Retinal pigment epithelial cell (primary cell): Measurements from ENCODE around the gene TNIK.
A peak's percentile ranks its signal among the peaks of the same experiment; 100 is the strongest.

Experiments used
- DNase-seq: peaks from one replicate; pipeline ENCODE4 v3.0.0-alpha.2; 2010; ENCODE audit warnings: low read depth
- H3K4me3 ChIP-seq: 2 replicates; pipeline ENCODE4 v1.5.1; 2011; ENCODE audit warnings: mild to moderate bottlenecking, low read length, control low read depth, moderate library complexity
- TF ChIP-seq, protein P1 (sequence below): conservative IDR thresholded peaks from 2 replicates; pipeline ENCODE4 v1.5.1; 2011; ENCODE audit warnings: low read depth, low read length, control low read depth, inconsistent platforms

Gene TNIK

DNA sequence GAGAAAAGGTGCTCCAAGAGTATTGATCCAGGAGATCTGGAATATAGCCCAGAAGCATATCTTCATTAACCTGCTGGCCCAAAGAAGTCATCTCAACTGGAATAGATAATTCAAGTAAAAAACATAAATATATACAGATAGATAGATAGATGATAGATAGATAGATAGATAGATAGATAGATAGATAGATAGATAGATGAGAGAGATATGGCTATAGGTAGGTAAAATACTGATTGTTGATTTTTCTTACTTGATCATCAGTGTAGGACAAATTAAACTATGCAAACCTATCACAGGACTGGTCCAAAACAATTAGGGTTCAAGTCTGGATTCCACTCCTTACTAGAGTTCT lies 83.6 kb downstream of the TNIK start:
- TF ChIP-seq, protein P1, sequence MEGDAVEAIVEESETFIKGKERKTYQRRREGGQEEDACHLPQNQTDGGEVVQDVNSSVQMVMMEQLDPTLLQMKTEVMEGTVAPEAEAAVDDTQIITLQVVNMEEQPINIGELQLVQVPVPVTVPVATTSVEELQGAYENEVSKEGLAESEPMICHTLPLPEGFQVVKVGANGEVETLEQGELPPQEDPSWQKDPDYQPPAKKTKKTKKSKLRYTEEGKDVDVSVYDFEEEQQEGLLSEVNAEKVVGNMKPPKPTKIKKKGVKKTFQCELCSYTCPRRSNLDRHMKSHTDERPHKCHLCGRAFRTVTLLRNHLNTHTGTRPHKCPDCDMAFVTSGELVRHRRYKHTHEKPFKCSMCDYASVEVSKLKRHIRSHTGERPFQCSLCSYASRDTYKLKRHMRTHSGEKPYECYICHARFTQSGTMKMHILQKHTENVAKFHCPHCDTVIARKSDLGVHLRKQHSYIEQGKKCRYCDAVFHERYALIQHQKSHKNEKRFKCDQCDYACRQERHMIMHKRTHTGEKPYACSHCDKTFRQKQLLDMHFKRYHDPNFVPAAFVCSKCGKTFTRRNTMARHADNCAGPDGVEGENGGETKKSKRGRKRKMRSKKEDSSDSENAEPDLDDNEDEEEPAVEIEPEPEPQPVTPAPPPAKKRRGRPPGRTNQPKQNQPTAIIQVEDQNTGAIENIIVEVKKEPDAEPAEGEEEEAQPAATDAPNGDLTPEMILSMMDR: no peak
- no peak for DNase-seq
- no peak overlapping the region for H3K4me3 ChIP-seq

DNA sequence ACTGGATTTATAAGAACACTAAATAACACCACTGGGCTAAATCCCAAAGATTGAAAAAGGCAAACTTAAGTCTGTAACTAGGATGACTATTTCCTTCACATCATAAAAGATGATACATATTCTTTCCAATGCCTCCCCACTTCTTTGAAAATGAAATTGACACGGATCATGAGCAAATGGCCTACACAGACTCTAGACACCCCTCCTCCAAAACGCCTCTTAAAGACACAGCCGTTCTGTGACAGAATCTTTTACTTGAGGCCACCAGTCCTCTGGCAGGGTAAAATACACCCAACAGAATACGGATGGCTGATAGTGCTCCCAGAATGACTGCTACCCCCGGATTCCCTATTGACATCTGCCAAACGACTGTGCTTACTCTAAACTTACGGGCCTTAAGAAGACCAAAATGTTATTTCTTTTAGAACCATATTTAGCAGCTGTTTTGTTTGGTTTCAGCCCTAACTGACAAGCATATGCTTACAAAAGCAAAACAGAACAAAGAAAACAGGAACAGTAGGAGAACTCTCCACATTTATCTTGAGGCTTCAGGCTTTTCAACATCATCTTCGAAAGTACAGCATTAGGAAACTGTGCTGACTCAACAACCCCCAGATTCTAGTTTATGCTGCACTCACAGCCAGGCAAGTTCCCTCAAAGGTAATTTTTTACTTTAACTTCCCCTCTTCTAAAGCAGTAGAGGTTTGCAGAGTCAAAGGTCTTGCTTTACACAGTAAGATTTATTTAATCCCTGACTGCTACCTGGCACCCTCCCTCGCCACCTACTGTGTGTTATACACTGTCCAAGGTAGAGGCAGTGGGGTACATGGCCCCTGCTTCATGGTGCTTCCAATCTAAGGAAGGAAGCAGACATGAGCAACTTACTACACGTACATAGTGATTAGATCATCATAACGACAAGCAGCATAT lies 84.3 kb downstream of the TNIK start:
- H3K4me3 ChIP-seq: no peak overlapping the region

DNA sequence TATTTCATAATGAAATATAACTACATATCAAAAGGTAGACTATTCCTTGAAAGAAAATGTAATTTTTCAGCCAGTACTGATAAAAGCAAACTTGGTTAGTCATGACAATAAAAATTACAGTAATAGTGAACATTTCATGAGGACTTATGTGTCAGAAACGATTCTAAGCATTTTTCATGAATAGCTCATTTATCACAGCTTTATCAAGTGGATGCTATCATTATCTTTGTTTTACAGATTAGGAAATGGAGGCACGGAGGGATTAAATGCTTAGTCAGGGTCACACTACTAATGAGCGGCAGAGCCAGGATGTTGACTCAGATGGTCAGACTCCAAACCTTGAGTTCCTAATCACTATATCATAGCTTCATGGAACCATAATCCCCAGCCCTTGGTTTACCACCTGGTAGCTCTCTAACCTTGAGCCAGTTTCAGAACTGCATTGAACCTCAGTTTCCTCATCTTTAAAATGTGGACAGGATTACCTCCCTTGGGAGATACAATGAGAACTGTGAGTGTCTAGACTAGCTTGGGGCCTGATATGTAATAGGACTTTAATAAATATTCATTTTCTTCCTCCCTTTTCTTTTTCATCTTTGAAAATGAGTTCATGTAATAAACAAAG lies 85.4 kb downstream of the TNIK start:
- no peak overlapping the region for H3K4me3 ChIP-seq
- TF ChIP-seq, protein P1: no peak
- peak; percentile 88 for DNase-seq

More for the DNA sequence above, 84.3 kb downstream of the TNIK start:
- TF ChIP-seq, protein P1: no peak
- no peak for DNase-seq

DNA sequence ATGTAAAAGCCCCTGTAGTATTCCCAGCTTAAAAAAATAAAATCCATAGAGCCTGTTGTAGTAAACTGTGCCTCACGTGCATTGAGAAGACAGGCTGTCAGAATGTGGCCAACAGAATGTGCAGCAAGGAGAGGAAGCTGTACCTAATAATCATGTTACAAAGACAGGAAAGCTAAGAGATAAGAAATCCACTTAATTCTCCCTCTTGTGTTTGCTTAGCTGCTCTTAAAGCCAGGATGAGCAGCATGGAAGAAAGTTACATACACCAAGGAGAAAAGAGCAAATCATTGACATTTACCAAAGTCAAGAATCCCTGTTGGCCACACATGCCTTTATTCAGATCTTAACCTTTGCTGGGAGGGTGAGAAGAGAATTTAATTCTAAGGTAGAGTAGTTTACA lies 85.9 kb downstream of the TNIK start:
- no peak for DNase-seq
- H3K4me3 ChIP-seq: no peak overlapping the region
- TF ChIP-seq, protein P1: no peak

DNA sequence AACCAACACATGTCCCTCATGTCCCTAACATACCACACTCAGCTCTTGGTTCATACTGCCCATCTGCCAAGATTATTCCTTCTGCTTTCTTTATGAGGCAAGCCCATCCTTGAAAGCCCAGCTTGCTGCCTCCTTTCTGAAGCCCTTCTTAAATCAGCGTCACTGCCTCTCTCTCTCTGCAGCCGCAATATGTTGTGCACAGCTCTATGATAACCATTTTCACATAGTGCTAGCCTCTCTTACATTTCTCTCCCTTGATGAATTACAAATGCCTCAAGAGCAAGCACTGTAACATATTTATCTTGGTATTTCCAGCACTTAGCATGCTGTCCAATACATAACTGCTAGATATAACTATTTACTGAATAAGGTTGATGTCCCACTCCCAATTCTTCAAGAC lies 86.5 kb downstream of the TNIK start:
- no peak overlapping the region for H3K4me3 ChIP-seq
- no peak for DNase-seq

DNA sequence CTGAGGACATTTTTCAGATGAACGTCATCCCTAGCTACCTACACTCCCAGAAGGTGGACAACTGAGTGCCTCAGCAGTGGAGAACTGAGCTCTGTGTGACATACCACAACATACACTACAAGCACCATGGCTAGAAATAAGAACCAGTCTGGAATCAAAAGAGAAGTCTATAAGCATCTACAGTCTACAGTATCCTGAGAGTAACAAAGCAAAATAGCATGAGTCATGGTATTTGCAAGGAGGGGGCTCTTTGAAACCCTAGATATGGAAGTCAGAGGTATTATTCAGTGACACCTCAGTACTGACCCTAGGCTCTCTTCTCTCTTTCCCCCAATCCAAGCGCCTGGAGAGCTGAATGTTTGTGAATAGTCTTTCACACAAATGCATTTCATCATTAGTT lies 87.5 kb downstream of the TNIK start:
- DNase-seq: no peak
- no peak overlapping the region for H3K4me3 ChIP-seq
- TF ChIP-seq, protein P1: no peak

More for the DNA sequence above, 86.5 kb downstream of the TNIK start:
- TF ChIP-seq, protein P1: no peak
